ENCODE data around the gene HS1BP3.
A peak's percentile ranks its signal among the peaks of the same experiment; 100 is the strongest.

Gene HS1BP3

DNA sequence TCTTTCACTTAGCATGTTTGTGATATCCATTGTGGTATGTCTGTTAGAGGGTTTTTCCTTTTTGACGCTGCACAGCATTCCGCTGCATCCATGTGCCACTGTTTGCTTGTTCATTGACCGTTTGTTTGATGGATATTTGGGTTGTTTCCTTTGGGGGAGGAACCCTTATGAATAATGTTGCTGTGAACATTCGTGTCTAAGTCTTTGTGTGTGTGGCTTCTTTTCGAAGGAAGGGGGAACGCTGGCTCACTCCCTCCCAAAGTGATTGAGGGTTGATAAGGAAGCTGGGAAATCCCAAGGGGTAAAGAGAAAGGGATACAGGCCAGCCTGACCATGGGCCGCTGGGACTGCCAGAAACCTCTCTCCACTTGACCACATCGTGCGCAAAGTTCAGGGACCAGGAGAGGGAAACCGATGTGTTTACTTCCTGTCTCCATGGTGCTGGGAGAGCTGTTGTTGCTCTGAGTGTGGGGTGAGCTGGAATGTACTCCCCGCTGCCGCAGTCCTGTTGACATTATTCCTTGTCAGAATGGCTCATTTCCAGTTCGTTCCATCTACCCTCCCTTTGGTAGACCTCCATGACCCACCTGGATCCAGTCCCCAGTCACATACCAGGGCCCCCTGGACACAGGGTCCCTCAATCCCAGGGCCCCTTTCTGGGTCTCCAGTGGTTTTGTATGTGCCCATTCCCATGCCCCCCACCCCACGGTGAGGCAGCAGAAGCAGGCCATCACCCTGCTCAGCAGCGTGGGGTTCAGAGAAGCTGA lies 39.6 kb downstream of the HS1BP3 start:
- Mint-ChIP-seq H3K4me3 (peak overlapping the region in 1 of 3 experiments; percentile 13), H3K36me3 (ENCODE audit: low read depth) (peaks cover 8% of the 10 kb centered on the region), H3K9me3 (peaks cover 6% of the 10 kb centered on the region), H3K27ac (peak overlapping the region; percentile 58 to 84 (median 82)), H3K27me3 (ENCODE audit: low read depth) (no peaks in the 10 kb centered on the region), H3K4me1 (peaks cover 69% of the 10 kb centered on the region)
- TF ChIP-seq, protein P1, sequence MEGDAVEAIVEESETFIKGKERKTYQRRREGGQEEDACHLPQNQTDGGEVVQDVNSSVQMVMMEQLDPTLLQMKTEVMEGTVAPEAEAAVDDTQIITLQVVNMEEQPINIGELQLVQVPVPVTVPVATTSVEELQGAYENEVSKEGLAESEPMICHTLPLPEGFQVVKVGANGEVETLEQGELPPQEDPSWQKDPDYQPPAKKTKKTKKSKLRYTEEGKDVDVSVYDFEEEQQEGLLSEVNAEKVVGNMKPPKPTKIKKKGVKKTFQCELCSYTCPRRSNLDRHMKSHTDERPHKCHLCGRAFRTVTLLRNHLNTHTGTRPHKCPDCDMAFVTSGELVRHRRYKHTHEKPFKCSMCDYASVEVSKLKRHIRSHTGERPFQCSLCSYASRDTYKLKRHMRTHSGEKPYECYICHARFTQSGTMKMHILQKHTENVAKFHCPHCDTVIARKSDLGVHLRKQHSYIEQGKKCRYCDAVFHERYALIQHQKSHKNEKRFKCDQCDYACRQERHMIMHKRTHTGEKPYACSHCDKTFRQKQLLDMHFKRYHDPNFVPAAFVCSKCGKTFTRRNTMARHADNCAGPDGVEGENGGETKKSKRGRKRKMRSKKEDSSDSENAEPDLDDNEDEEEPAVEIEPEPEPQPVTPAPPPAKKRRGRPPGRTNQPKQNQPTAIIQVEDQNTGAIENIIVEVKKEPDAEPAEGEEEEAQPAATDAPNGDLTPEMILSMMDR (IDR thresholded peaks at IDR 0.05; ENCODE audit: unreplicated experiment in 3 of 3): no peak

DNA sequence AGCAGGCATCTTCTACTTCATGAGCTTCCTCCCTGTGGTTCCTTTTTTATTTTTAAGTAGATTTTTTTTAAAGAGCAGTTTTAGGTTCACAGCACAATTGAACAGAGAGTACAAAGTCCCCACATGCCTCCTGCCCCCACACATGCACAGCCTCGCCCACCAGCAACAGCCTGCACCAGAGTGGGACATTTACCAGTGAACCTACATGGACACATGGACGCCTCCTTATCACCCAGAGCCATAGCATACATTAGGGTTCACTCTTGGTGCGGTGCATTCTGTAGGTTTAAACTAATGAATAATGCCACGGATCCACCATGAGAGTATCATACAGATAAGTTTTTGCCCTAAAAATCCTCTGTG lies 40.9 kb downstream of the HS1BP3 start:
- Mint-ChIP-seq H3K27me3 (ENCODE audit: low read depth) (no peaks in the 10 kb centered on the region), H3K36me3 (ENCODE audit: low read depth) (peaks cover 8% of the 10 kb centered on the region), H3K4me3 (no peak overlapping the region), H3K27ac (peak overlapping the region; percentile 30 to 64 (median 47)), H3K9me3 (peaks cover 6% of the 10 kb centered on the region), H3K4me1 (peaks cover 70% of the 10 kb centered on the region)
- TF ChIP-seq, protein P1 (IDR thresholded peaks at IDR 0.05; ENCODE audit: unreplicated experiment in 3 of 3): no peak

DNA sequence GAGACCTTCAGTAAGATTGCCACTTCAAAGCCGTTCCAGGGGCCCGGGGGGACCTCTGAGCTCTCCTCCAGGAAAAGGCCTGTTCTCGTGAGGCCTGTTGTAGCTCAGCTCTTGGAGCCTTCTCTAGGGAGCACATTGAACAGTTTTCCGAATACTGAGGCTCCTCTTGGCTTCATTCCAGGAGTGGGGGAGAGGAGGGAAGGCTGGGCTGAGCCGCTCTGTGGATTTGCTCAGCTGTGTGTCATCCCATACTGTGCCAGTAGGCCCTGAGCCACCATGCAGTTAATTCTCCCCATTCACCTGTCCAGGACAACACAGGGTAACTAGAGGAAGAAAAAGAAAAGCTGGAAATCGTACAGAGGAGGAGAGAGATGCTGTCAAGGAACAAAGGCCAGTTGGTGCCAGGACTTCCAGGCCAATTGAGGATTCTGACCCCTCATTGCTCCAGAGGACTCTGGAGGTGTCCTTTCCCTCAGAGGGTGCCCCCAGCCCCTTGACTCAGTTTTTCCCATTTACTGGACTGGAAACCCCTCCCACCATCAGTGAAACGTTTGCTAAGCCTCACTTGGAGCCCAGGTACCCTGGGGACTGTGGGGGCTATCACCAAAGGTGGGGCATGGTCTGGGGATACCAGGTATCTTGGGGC lies 41.4 kb downstream of the HS1BP3 start:
- Mint-ChIP-seq H3K36me3 (ENCODE audit: low read depth) (peaks cover 8% of the 10 kb centered on the region), H3K9me3 (peaks cover 6% of the 10 kb centered on the region), H3K4me3 (peak overlapping the region in 2 of 3 experiments; percentile 35 to 43), H3K27ac (peak overlapping the region; percentile 84 to 93 (median 88)), H3K4me1 (peaks cover 70% of the 10 kb centered on the region), H3K27me3 (ENCODE audit: low read depth) (no peaks in the 10 kb centered on the region)
- TF ChIP-seq, protein P1 (IDR thresholded peaks at IDR 0.05; ENCODE audit: unreplicated experiment in 3 of 3): peak in 1 of 3 experiments; percentile 22

DNA sequence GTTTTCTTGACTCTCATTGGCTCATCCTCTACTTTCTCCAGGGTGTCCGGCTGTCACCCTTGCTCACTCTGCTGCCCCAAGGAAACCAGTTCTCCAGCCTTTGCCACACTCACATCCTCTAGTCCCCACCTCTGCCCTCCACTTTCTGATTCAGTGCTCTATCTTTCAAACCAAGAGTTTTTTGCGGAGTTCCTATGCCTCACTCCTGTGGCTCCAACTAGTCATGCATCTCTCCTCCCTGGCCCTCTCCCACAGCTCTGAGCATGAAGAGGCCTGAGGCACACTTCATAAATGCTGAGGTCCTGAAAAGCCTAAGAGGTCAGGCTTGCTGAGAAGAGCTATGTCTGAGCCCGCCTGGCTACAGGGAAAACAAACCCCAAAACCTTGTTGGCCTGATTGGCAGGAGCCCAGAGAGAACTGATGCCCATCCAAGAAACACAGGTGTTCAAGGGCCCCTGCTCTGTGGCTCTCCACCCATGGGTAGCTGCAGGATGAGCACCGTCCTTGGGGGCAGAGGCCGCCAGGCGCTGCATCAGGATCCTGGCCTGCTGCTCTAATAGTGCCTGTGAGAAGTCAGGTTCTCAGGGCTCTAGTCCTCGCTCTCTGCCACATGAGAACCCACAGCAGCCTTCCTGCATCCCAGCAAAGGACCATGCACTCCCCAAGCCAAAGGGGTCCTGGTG lies 42.1 kb downstream of the HS1BP3 start:
- Mint-ChIP-seq H3K36me3 (ENCODE audit: low read depth) (peaks cover 8% of the 10 kb centered on the region), H3K27ac (peak overlapping the region; percentile 84 to 93 (median 88)), H3K4me1 (peaks cover 67% of the 10 kb centered on the region)

DNA sequence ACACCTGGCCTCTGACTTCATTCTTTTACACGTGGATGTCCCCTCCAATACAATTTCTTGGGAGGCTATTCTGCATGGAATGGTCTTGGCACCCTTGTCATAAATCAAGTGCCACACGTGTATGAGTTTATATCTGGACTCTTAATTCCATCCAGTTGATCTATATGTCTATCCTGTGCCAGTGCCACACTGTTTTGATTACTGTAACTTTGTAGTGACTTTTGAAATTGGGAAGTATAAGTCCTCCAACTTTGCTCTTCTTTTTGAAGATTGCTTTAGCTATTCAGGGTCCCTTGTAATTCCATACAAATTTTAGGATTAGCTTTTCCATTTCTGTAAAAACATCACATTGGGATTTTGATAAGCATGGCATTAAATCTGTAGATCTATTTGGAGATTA lies 43.5 kb downstream of the HS1BP3 start:
- Mint-ChIP-seq H3K36me3 (ENCODE audit: low read depth) (peaks cover 8% of the 10 kb centered on the region), H3K9me3 (peaks cover 6% of the 10 kb centered on the region), H3K4me1 (peaks cover 54% of the 10 kb centered on the region), H3K27ac (no peak overlapping the region), H3K4me3 (no peak overlapping the region), H3K27me3 (ENCODE audit: low read depth) (no peaks in the 10 kb centered on the region)
- TF ChIP-seq, protein P1 (IDR thresholded peaks at IDR 0.05; ENCODE audit: unreplicated experiment in 3 of 3): no peak

More for the DNA sequence above, 42.1 kb downstream of the HS1BP3 start:
- Mint-ChIP-seq H3K4me3 (peak overlapping the region in 1 of 3 experiments; percentile 43), H3K27me3 (ENCODE audit: low read depth) (no peaks in the 10 kb centered on the region), H3K9me3 (peaks cover 6% of the 10 kb centered on the region)
- TF ChIP-seq, protein P1 (IDR thresholded peaks at IDR 0.05; ENCODE audit: unreplicated experiment in 3 of 3): no peak

Measured in nephron (organoid).